ENCODE measurements around the gene PEF1.
A peak's percentile ranks its signal among the peaks of the same experiment; 100 is the strongest.

Gene PEF1

GRCh38 chr1:31644560-31645273 lies at the start of gene PEF1:
Gene PEF1 (minus strand): TSS chr1:31644876. CDS start chr1:31644864, 12 bp downstream.
- DNase-seq, result peak; percentile 89 to 99 (median 98)

- no peak for DNase-seq
Measured at GRCh38 chr1:31693231-31693630, 48.6 kb upstream of the PEF1 start.

- DNase-seq, result no peak
Measured at GRCh38 chr1:31691951-31692350, 47.3 kb upstream of the PEF1 start.

GRCh38 chr1:31691446-31691845 lies 46.8 kb upstream of the PEF1 start:
- DNase-seq, result no peak

GRCh38 chr1:31690921-31691320 lies 46.2 kb upstream of the PEF1 start:
- DNase-seq, result no peak

- no peak for DNase-seq
Measured at GRCh38 chr1:31689854-31690253, 45.2 kb upstream of the PEF1 start.

GRCh38 chr1:31689379-31689778 lies 44.7 kb upstream of the PEF1 start:
- DNase-seq, result no peak

GRCh38 chr1:31688233-31688918 lies 43.7 kb upstream of the PEF1 start:
- DNase-seq, result no peak

- DNase-seq, result no peak
Measured at GRCh38 chr1:31687601-31688000, 42.9 kb upstream of the PEF1 start.

- DNase-seq, result no peak
Measured at GRCh38 chr1:31685795-31686194, 41.1 kb upstream of the PEF1 start.

- DNase-seq, result no peak
Measured at GRCh38 chr1:31683997-31684396, 39.3 kb upstream of the PEF1 start.

GRCh38 chr1:31681415-31681814 lies 36.7 kb upstream of the PEF1 start:
- DNase-seq, result no peak

GRCh38 chr1:31679676-31680230 lies 35.1 kb upstream of the PEF1 start:
- DNase-seq, result no peak

GRCh38 chr1:31679091-31679490 lies 34.4 kb upstream of the PEF1 start:
- no peak for DNase-seq

- no peak for DNase-seq
Measured at GRCh38 chr1:31678681-31679080, 34.0 kb upstream of the PEF1 start.

GRCh38 chr1:31677949-31678348 lies 33.3 kb upstream of the PEF1 start:
- DNase-seq, result peak in 6 of 58 donors; percentile 10 to 35 (median 20)

- no peak for DNase-seq
Measured at GRCh38 chr1:31677401-31677800, 32.7 kb upstream of the PEF1 start.

- no peak for DNase-seq
Measured at GRCh38 chr1:31675756-31676155, 31.1 kb upstream of the PEF1 start.

- no peak for DNase-seq
Measured at GRCh38 chr1:31675161-31675560, 30.5 kb upstream of the PEF1 start.

GRCh38 chr1:31674626-31675025 lies 29.9 kb upstream of the PEF1 start:
- no peak for DNase-seq

- no peak for DNase-seq
Measured at GRCh38 chr1:31673433-31673832, 28.8 kb upstream of the PEF1 start.

GRCh38 chr1:31672986-31673385 lies 28.3 kb upstream of the PEF1 start:
- peak in 28 of 58 donors; percentile 8 to 75 (median 32) for DNase-seq

Data from anterior cingulate cortex (tissue), 58 donors.